GM23338 (cell line): ENCODE data around the gene RER1. TPM values are rescaled to one million over a fixed set of nuclear protein-coding genes. Genes with fewer than 3 reads are reported as not detected.

ENCODE experiments used
- ATAC-seq: fragments of 200-7000 bp; cut with Tn5 transposase; 3 replicates; pipeline ENCODE4 v1.9.1; 2020
- DNase-seq: peaks from one replicate; pipeline ENCODE4 v3.0.0-alpha.2; 2015; ENCODE audit warnings: low spot score
- H2AFZ ChIP-seq: fragments of 200-600 bp; sonication (generic); 2 replicates; pipeline ENCODE4 v1.8.0; 2016; ENCODE audit warnings: antibody characterized with exemption, mild to moderate bottlenecking, moderate library complexity
- H3F3A ChIP-seq: fragments of 200-600 bp; sonication (generic); replicated peaks from 2 replicates; pipeline ENCODE4 v1.8.0; 2017; ENCODE audit warnings: antibody characterized with exemption, mixed run types, low read depth
- H3K27ac ChIP-seq: fragments of 200-600 bp; sonication (generic); 2 replicates; pipeline ENCODE4 v1.6.1; 2016; ENCODE audit warnings: low read depth
- H3K27me3 ChIP-seq: fragments of 200-600 bp; sonication (generic); 2 replicates; pipeline ENCODE4 v1.8.0; 2016; ENCODE audit warnings: mild to moderate bottlenecking, mixed run types, moderate library complexity; ENCODE audit not compliant: insufficient read depth
- H3K36me3 ChIP-seq: fragments of 200-600 bp; sonication (generic); 2 replicates; pipeline ENCODE4 v1.8.0; 2016; ENCODE audit warnings: mild to moderate bottlenecking; ENCODE audit not compliant: insufficient read depth
- H3K4me1 ChIP-seq: fragments of 200-600 bp; sonication (generic); 2 replicates; pipeline ENCODE4 v1.8.0; 2016; ENCODE audit warnings: mild to moderate bottlenecking, moderate library complexity; ENCODE audit not compliant: insufficient read depth
- H3K4me2 ChIP-seq: fragments of 200-600 bp; sonication (generic); 2 replicates; pipeline ENCODE4 v1.7.1; 2017; ENCODE audit warnings: mixed run types
- H3K4me3 ChIP-seq: fragments of 200-600 bp; sonication (generic); 2 replicates; pipeline ENCODE4 v1.6.1; 2016; ENCODE audit warnings: mixed run types
- H3K79me2 ChIP-seq: fragments of 200-600 bp; sonication (generic); replicated peaks from 2 replicates; pipeline ENCODE4 v1.8.0; 2017; ENCODE audit warnings: mild to moderate bottlenecking; ENCODE audit not compliant: insufficient read depth
- H3K9me2 ChIP-seq: fragments of 200-600 bp; sonication (generic); 2 replicates; pipeline ENCODE4 v1.8.0; 2017; ENCODE audit not compliant: insufficient read depth
- H4K20me1 ChIP-seq: fragments of 200-600 bp; sonication (generic); replicated peaks from 2 replicates; pipeline ENCODE4 v1.8.0; 2017; ENCODE audit warnings: mild to moderate bottlenecking; ENCODE audit not compliant: insufficient read depth
- H3K27ac Mint-ChIP-seq: 2 replicates; pipeline ENCODE4 v1.8.0; 2020; ENCODE audit warnings: inconsistent platforms, mild to moderate bottlenecking, moderate library complexity, mixed read lengths
- H3K27me3 Mint-ChIP-seq: 3 replicates; pipeline ENCODE4 v1.8.0; 2022; ENCODE audit warnings: low read depth, mild to moderate bottlenecking, moderate library complexity, mixed read lengths, inconsistent platforms; ENCODE audit not compliant: insufficient read depth, poor library complexity
- H3K36me3 Mint-ChIP-seq: 3 replicates; pipeline ENCODE4 v1.8.0; 2021; ENCODE audit warnings: low read depth, mild to moderate bottlenecking, inconsistent platforms, moderate library complexity, mixed read lengths
- H3K4me1 Mint-ChIP-seq: 3 replicates; pipeline ENCODE4 v1.8.0; 2020; ENCODE audit warnings: mild to moderate bottlenecking, inconsistent platforms, mixed read lengths
- H3K4me3 Mint-ChIP-seq: 3 replicates; pipeline ENCODE4 v1.8.0; 2021; ENCODE audit warnings: moderate library complexity, mild to moderate bottlenecking, inconsistent platforms, mixed read lengths
- H3K9me3 Mint-ChIP-seq: 3 replicates; pipeline ENCODE4 v1.8.0; 2020; ENCODE audit warnings: moderate library complexity, mild to moderate bottlenecking, inconsistent platforms, mixed read lengths
- EZH2 ChIP-seq: fragments of 200-600 bp; sonication (generic); IDR thresholded peaks from one replicate; pipeline ENCODE4 v1.8.0; 2017; ENCODE audit warnings: antibody characterized with exemption, mild to moderate bottlenecking, low read depth; ENCODE audit not compliant: unreplicated experiment
- EZH2phosphoT487 ChIP-seq: fragments of 200-600 bp; sonication (generic); IDR thresholded peaks from one replicate; pipeline ENCODE4 v1.8.1; 2018; ENCODE audit warnings: antibody characterized with exemption; ENCODE audit not compliant: unreplicated experiment
- JUNB ChIP-seq: IDR thresholded peaks from one replicate; pipeline ENCODE4 v1.6.1; 2016; ENCODE audit warnings: antibody characterized with exemption; ENCODE audit not compliant: unreplicated experiment
- NANOG ChIP-seq: IDR thresholded peaks from 2 replicates; pipeline ENCODE4 v1.6.1; 2016; ENCODE audit warnings: antibody characterized with exemption, borderline replicate concordance
- POLR2AphosphoS5 ChIP-seq: IDR thresholded peaks from 2 replicates; pipeline ENCODE4 v1.6.1; 2016; ENCODE audit warnings: antibody characterized with exemption, low read depth
- REST ChIP-seq: IDR thresholded peaks from one replicate; pipeline ENCODE4 v1.6.1; 2018; ENCODE audit warnings: antibody characterized with exemption; ENCODE audit not compliant: unreplicated experiment
- STAT1 ChIP-seq: IDR thresholded peaks from one replicate; pipeline ENCODE4 v1.6.1; 2016; ENCODE audit warnings: antibody characterized with exemption; ENCODE audit not compliant: unreplicated experiment
- ZNF114 ChIP-seq: fragments of 250-450 bp; sonication (Bioruptor Pico); IDR thresholded peaks from 2 replicates; pipeline ENCODE4 v1.5.0; 2020; ENCODE audit warnings: mild to moderate bottlenecking, moderate library complexity
- ZNF331 ChIP-seq: fragments of 250-450 bp; sonication (Bioruptor Pico); IDR thresholded peaks from 2 replicates; pipeline ENCODE4 v1.5.0; 2020; ENCODE audit warnings: low read depth, mild to moderate bottlenecking, moderate library complexity
- polyA plus RNA-seq: library from polyadenylated mRNA; unstranded; fragments of >200 nt; fragmentation: Nextera tagmentation; extraction: Ambion mirVana; gene quantifications from 2 replicates; pipeline ENCODE4 v1.2.1, GENCODE V29; 2016
- total RNA-seq: library from RNA; depleted of rRNA; stranded (reverse); fragments of >200 nt; shearing (Covaris generic); gene quantifications from 2 replicates; pipeline ENCODE4 v1.2.3, GENCODE V29; 2014
- TF ChIP-seq, protein P1 (sequence below): fragments of 250-450 bp; sonication (Bioruptor Pico); IDR thresholded peaks from 2 replicates; pipeline ENCODE4 v1.5.0; 2020; ENCODE audit warnings: mild to moderate bottlenecking, moderate library complexity

Gene RER1
- total and polyA plus RNA-seq, 2 experiments from 2014 or later: 58.4 to 99.5 TPM

GRCh38 chr1:2452932-2453315 is 61.3 kb downstream of the RER1 start (continued):
- TF ChIP-seq POLR2AphosphoS5 (no peak), EZH2 (no peak), JUNB (no peak), EZH2phosphoT487 (no peak), ZNF331 (CRISPR knock-in tag) (no peak), NANOG (no peak)
- TF ChIP-seq, protein P1, sequence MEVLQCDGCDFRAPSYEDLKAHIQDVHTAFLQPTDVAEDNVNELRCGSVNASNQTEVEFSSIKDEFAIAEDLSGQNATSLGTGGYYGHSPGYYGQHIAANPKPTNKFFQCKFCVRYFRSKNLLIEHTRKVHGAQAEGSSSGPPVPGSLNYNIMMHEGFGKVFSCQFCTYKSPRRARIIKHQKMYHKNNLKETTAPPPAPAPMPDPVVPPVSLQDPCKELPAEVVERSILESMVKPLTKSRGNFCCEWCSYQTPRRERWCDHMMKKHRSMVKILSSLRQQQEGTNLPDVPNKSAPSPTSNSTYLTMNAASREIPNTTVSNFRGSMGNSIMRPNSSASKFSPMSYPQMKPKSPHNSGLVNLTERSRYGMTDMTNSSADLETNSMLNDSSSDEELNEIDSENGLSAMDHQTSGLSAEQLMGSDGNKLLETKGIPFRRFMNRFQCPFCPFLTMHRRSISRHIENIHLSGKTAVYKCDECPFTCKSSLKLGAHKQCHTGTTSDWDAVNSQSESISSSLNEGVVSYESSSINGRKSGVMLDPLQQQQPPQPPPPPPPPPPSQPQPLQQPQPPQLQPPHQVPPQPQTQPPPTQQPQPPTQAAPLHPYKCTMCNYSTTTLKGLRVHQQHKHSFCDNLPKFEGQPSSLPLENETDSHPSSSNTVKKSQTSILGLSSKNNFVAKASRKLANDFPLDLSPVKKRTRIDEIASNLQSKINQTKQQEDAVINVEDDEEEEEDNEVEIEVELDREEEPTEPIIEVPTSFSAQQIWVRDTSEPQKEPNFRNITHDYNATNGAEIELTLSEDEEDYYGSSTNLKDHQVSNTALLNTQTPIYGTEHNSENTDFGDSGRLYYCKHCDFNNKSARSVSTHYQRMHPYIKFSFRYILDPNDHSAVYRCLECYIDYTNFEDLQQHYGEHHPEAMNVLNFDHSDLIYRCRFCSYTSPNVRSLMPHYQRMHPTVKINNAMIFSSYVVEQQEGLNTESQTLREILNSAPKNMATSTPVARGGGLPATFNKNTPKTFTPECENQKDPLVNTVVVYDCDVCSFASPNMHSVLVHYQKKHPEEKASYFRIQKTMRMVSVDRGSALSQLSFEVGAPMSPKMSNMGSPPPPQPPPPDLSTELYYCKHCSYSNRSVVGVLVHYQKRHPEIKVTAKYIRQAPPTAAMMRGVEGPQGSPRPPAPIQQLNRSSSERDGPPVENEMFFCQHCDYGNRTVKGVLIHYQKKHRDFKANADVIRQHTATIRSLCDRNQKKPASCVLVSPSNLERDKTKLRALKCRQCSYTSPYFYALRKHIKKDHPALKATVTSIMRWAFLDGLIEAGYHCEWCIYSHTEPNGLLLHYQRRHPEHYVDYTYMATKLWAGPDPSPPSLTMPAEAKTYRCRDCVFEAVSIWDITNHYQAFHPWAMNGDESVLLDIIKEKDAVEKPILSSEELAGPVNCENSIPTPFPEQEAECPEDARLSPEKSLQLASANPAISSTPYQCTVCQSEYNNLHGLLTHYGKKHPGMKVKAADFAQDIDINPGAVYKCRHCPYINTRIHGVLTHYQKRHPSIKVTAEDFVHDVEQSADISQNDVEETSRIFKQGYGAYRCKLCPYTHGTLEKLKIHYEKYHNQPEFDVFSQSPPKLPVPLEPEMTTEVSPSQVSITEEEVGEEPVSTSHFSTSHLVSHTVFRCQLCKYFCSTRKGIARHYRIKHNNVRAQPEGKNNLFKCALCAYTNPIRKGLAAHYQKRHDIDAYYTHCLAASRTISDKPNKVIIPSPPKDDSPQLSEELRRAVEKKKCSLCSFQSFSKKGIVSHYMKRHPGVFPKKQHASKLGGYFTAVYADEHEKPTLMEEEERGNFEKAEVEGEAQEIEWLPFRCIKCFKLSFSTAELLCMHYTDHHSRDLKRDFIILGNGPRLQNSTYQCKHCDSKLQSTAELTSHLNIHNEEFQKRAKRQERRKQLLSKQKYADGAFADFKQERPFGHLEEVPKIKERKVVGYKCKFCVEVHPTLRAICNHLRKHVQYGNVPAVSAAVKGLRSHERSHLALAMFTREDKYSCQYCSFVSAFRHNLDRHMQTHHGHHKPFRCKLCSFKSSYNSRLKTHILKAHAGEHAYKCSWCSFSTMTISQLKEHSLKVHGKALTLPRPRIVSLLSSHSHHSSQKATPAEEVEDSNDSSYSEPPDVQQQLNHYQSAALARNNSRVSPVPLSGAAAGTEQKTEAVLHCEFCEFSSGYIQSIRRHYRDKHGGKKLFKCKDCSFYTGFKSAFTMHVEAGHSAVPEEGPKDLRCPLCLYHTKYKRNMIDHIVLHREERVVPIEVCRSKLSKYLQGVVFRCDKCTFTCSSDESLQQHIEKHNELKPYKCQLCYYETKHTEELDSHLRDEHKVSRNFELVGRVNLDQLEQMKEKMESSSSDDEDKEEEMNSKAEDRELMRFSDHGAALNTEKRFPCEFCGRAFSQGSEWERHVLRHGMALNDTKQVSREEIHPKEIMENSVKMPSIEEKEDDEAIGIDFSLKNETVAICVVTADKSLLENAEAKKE (CRISPR knock-in tag): no peak

DNA sequence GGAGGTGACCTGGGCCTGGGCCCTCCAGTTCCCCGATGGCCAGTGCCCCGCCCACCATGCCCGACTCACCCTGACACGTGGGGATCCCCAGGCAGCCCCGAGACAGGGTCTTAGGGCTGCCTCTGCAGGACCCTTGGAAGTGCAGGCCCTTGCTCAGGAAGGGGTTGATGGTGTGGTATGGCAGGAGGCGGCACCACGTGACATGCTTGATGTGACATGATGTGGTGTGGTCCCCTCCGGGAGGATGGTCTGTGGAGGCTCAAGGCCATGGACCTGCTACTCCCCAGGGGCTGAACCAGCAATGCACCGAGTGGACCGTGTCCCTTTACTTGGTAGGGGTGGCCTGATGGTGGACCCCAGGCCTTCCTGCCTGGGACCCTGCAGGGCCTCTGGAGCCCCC is 62.6 kb downstream of the RER1 start:
- TF ChIP-seq ZNF331 (CRISPR knock-in tag) (no peak), REST (no peak), JUNB (no peak), POLR2AphosphoS5 (no peak), EZH2 (no peak), NANOG (no peak), ZNF114 (CRISPR knock-in tag) (no peak), STAT1 (no peak)
- Mint-ChIP-seq H3K27me3 (peaks cover 3% of the 10 kb centered on the region), H3K27ac (no peak overlapping the region), H3K36me3 (no peaks in the 10 kb centered on the region), H3K4me1 (peaks cover 3% of the 10 kb centered on the region), H3K9me3 (no peaks in the 10 kb centered on the region), H3K4me3 (no peak overlapping the region)
- Histone ChIP-seq H3K9me2 (no peaks in the 10 kb centered on the region), H3K79me2 (no peaks in the 10 kb centered on the region), H3K4me1 (no peaks in the 10 kb centered on the region), H2AFZ (no peak overlapping the region), H3K27ac (no peak overlapping the region), H3K4me3 (no peak overlapping the region), H3K4me2 (no peak overlapping the region), H3K27me3 (no peaks in the 10 kb centered on the region), H3F3A (no peaks in the 10 kb centered on the region), H4K20me1 (no peaks in the 10 kb centered on the region), H3K36me3 (no peaks in the 10 kb centered on the region)
- ATAC-seq (no peak), DNase-seq (no peak)
